ENCODE data around the gene PLEKHA8.
A peak's percentile ranks its signal among the peaks of the same experiment; 100 is the strongest.

The PLEKHA8 gene

DNA sequence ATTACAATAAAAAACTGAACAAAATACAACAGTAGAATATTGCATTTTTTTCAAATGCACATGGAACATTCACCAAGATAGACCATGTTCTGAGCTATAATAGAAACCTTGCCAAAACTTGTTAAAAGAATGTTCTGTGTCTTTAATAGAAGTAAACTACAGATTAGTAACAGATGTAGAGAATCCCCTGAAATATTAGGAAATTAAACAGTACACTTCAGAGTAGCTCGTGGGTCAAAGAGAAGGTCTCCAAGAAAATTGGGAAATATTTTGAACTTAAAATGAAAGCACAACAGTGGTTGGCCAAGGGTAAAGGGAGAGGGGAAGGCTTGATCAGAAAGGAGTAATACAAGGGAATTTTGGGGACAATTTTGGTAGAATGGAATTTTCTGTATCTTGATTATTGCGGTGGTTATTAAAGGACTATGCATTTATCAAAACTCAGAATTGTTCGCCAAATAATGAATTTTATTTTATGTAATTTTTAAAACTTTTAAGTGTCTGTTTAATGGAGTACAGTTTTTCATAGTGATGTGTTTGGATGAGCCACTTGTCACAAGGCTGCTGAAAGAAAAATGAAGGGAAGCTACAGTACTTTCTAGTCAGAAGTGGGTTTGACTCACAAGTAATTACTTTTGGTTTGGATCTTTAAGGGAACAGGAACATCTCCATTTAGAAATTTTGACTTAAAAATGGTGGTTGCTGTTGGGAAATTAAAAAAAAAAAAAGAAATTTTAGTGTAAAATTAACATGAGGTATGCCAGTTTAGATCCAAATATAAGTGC lies 10.2 kb downstream of the PLEKHA8 start:
- no peak for TF ChIP-seq EZH2phosphoT487 (IDR thresholded peaks at IDR 0.05; ENCODE audit: borderline replicate concordance)
- TF ChIP-seq CTCF (conservative IDR thresholded peaks at IDR 0.05; ENCODE audit: low read length): no peak
- H3K9ac ChIP-seq (ENCODE audit: low read depth, low read length, poor library complexity, severe bottlenecking): no peak overlapping the region
- no peaks in the 10 kb centered on the region for H3K27me3 ChIP-seq (ENCODE audit: insufficient read depth, low read length, poor library complexity, severe bottlenecking)
- H3F3A ChIP-seq (ENCODE audit: low read depth): no peaks in the 10 kb centered on the region
- H3K9me2 ChIP-seq (replicated peaks; ENCODE audit: low read depth, low read length): no peaks in the 10 kb centered on the region
- H3K9me3 ChIP-seq (ENCODE audit: insufficient read depth, low read depth, low read length): no peaks in the 10 kb centered on the region
- H3K36me3 ChIP-seq (ENCODE audit: insufficient read depth, low read length): no peaks in the 10 kb centered on the region
- H3K4me1 ChIP-seq (ENCODE audit: insufficient read depth, low read length, poor library complexity, severe bottlenecking): peaks cover 24% of the 10 kb centered on the region
- H3K4me3 ChIP-seq (ENCODE audit: low read length, poor library complexity, severe bottlenecking): no peak overlapping the region
- no peaks in the 10 kb centered on the region for H4K20me1 ChIP-seq (ENCODE audit: insufficient read depth, low read length, poor library complexity, severe bottlenecking)
- peak overlapping the region; percentile 1 for H3K4me2 ChIP-seq (ENCODE audit: low read depth, low read length, poor library complexity, severe bottlenecking)
- H2AFZ ChIP-seq (ENCODE audit: low read length): no peak overlapping the region
- H3K79me2 ChIP-seq (ENCODE audit: insufficient read depth, low read length): peaks cover 58% of the 10 kb centered on the region; the same call in 1 of the 2 replicates

DNA sequence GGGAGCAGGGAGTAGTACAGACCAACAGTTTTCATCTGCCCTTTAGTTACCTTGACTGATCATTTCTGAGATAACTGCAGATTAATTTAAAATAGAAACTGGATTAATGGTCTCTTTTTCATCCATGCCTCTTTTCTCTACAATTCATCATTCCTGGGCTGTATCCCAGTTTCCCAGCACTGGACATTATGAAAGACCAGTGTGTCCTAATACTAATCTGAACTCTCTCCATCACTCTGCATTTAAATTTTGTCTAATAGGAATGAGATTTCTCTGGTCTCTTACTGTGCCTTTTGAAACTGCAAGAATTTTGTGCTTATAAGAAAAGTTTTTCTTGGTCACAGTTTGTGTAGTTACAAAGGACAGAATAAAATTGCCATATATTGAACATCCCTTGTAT lies 12.7 kb downstream of the PLEKHA8 start:
- no peaks in the 10 kb centered on the region for H3K9me3 ChIP-seq (ENCODE audit: insufficient read depth, low read depth, low read length)
- peaks cover 9% of the 10 kb centered on the region; the same call in 1 of the 2 replicates for H3K36me3 ChIP-seq (ENCODE audit: insufficient read depth, low read length)
- H3K9ac ChIP-seq (ENCODE audit: low read depth, low read length, poor library complexity, severe bottlenecking): no peak overlapping the region
- no peaks in the 10 kb centered on the region for H4K20me1 ChIP-seq (ENCODE audit: insufficient read depth, low read length, poor library complexity, severe bottlenecking)
- no peak overlapping the region for H3K4me2 ChIP-seq (ENCODE audit: low read depth, low read length, poor library complexity, severe bottlenecking)
- no peak for TF ChIP-seq EZH2phosphoT487 (IDR thresholded peaks at IDR 0.05; ENCODE audit: borderline replicate concordance)
- TF ChIP-seq CTCF (conservative IDR thresholded peaks at IDR 0.05; ENCODE audit: low read length): no peak
- H3K9me2 ChIP-seq (replicated peaks; ENCODE audit: low read depth, low read length): no peaks in the 10 kb centered on the region
- H3F3A ChIP-seq (ENCODE audit: low read depth): no peaks in the 10 kb centered on the region
- H2AFZ ChIP-seq (ENCODE audit: low read length): no peak overlapping the region
- peaks cover 11% of the 10 kb centered on the region for H3K4me1 ChIP-seq (ENCODE audit: insufficient read depth, low read length, poor library complexity, severe bottlenecking)
- peaks cover 50% of the 10 kb centered on the region; the same call in 1 of the 2 replicates for H3K79me2 ChIP-seq (ENCODE audit: insufficient read depth, low read length)
- H3K4me3 ChIP-seq (ENCODE audit: low read length, poor library complexity, severe bottlenecking): no peak overlapping the region
- no peaks in the 10 kb centered on the region for H3K27me3 ChIP-seq (ENCODE audit: insufficient read depth, low read length, poor library complexity, severe bottlenecking)

GRCh38 chr7:30041526-30042269 lies 13.5 kb downstream of the PLEKHA8 start:
- Histone ChIP-seq H3K9me2 (replicated peaks; ENCODE audit: low read depth, low read length) (no peaks in the 10 kb centered on the region), H3K4me3 (ENCODE audit: low read length, poor library complexity, severe bottlenecking) (no peak overlapping the region), H3F3A (ENCODE audit: low read depth) (no peaks in the 10 kb centered on the region), H3K4me2 (ENCODE audit: low read depth, low read length, poor library complexity, severe bottlenecking) (no peak overlapping the region), H3K36me3 (ENCODE audit: insufficient read depth, low read length) (peaks cover 17% of the 10 kb centered on the region; the same call in 1 of the 2 replicates), H2AFZ (ENCODE audit: low read length) (no peak overlapping the region), H3K9me3 (ENCODE audit: insufficient read depth, low read depth, low read length) (no peaks in the 10 kb centered on the region), H3K79me2 (ENCODE audit: insufficient read depth, low read length) (peaks cover 50% of the 10 kb centered on the region; the same call in 1 of the 2 replicates), H3K4me1 (ENCODE audit: insufficient read depth, low read length, poor library complexity, severe bottlenecking) (peaks cover 11% of the 10 kb centered on the region), H3K9ac (ENCODE audit: low read depth, low read length, poor library complexity, severe bottlenecking) (no peak overlapping the region), H3K27me3 (ENCODE audit: insufficient read depth, low read length, poor library complexity, severe bottlenecking) (no peaks in the 10 kb centered on the region), H4K20me1 (ENCODE audit: insufficient read depth, low read length, poor library complexity, severe bottlenecking) (no peaks in the 10 kb centered on the region)
- no peak for TF ChIP-seq EZH2phosphoT487 (IDR thresholded peaks at IDR 0.05; ENCODE audit: borderline replicate concordance)
- no peak for TF ChIP-seq CTCF (conservative IDR thresholded peaks at IDR 0.05; ENCODE audit: low read length)

Data from Loucy (cell line).